ENCODE results near the gene ZNF142. TPM values are rescaled to one million over a fixed set of nuclear protein-coding genes. Genes with fewer than 3 reads are reported as not detected.
A peak's percentile ranks its signal among the peaks of the same experiment; 100 is the strongest.

ZNF142 gene
- total RNA-seq, 1 experiment from 2014 or later: 23.1 TPM

GRCh38 chr2:218679119-218679518, 19.7 kb upstream of the ZNF142 start:
- Histone ChIP-seq H3K4me1 (replicated peaks; ENCODE audit: insufficient read depth) (no peaks in the 10 kb centered on the region), H3K9me2 (ENCODE audit: insufficient read depth) (no peaks in the 10 kb centered on the region), H4K20me1 (ENCODE audit: insufficient read depth) (no peaks in the 10 kb centered on the region), H2AFZ (no peak overlapping the region), H3K27me3 (ENCODE audit: insufficient read depth, low read depth) (no peaks in the 10 kb centered on the region), H3K4me2 (no peak overlapping the region), H3K36me3 (ENCODE audit: low read depth) (no peaks in the 10 kb centered on the region), H3K9me3 (ENCODE audit: insufficient read depth, low read depth) (no peaks in the 10 kb centered on the region), H3K4me3 (no peak overlapping the region), H3K79me2 (ENCODE audit: low read depth) (no peaks in the 10 kb centered on the region), H3K27ac (no peak overlapping the region), H3F3A (ENCODE audit: insufficient read depth, low read depth) (no peaks in the 10 kb centered on the region)
- DNase-seq: no peak
- TF ChIP-seq CTCF (conservative IDR thresholded peaks at IDR 0.05) (no peak), EZH2 (IDR thresholded peaks at IDR 0.05; ENCODE audit: low read depth) (no peak)
- ChIA-PET POLR2A (ENCODE audit: unreplicated experiment) (interaction anchor here (0.7 kb wide), 1 partner anchor 88 kb away, joined by 4 read pairs; no protein-coding TSS in a partner anchor), CTCF (no interaction called here)
- intact Hi-C loops (cut with micrococcal nuclease; ENCODE audit: unreplicated experiment): no loop called here
- no TSS peak for BruUV-seq (replicated peaks)

GRCh38 chr2:218671654-218672566, 12.5 kb upstream of the ZNF142 start, which contains the start of the genes RNF25 and STK36:
Gene RNF25 (minus strand): TSS chr2:218672002. CDS start chr2:218671970, 32 bp downstream.
Gene STK36 (plus strand): TSS chr2:218672086. CDS start chr2:218672830, 744 bp downstream.
- Histone ChIP-seq H3K4me3 (peak within 1 kb of the TSS; percentile 77), H3F3A (ENCODE audit: insufficient read depth, low read depth) (peaks cover 18% of the 10 kb centered on the region; the same call in 1 of the 2 replicates), H3K9me3 (ENCODE audit: insufficient read depth, low read depth) (no peaks in the 10 kb centered on the region), H2AFZ (peak within 1 kb of the TSS; percentile 91), H3K27ac (peak within 1 kb of the TSS; percentile 60), H3K79me2 (ENCODE audit: low read depth) (peaks cover 27% of the 10 kb centered on the region), H3K4me2 (peak within 1 kb of the TSS; percentile 97), H3K9me2 (ENCODE audit: insufficient read depth) (no peaks in the 10 kb centered on the region), H4K20me1 (ENCODE audit: insufficient read depth) (no peaks in the 10 kb centered on the region), H3K4me1 (replicated peaks; ENCODE audit: insufficient read depth) (peaks cover 15% of the 10 kb centered on the region), H3K27me3 (ENCODE audit: insufficient read depth, low read depth) (no peaks in the 10 kb centered on the region), H3K36me3 (ENCODE audit: low read depth) (peaks cover 8% of the 10 kb centered on the region; the same call in 1 of the 2 replicates)
- intact Hi-C loops (cut with micrococcal nuclease; ENCODE audit: unreplicated experiment): no loop called here
- POLR2A ChIA-PET (ENCODE audit: unreplicated experiment): interaction anchor here (0.5 to 0.6 kb wide), 2 partner anchors 39 to 389 kb away, joined by 3 to 4 read pairs; no protein-coding TSS in a partner anchor
- DNase-seq: peak; percentile 63 to 70
- no peak for TF ChIP-seq CTCF (conservative IDR thresholded peaks at IDR 0.05)
- TF ChIP-seq EZH2 (IDR thresholded peaks at IDR 0.05; ENCODE audit: low read depth): no peak
- CTCF ChIA-PET: interaction anchor here (1.3 kb wide), 1 partner anchor 13 kb away, joined by 4 read pairs; the partner anchor contains the start of genes BCS1L and ZNF142
- no TSS peak for BruUV-seq (replicated peaks)

- Histone ChIP-seq H3K9me3 (ENCODE audit: insufficient read depth, low read depth) (no peaks in the 10 kb centered on the region), H4K20me1 (ENCODE audit: insufficient read depth) (no peaks in the 10 kb centered on the region), H3K4me2 (peak overlapping the region; percentile 97), H3K9me2 (ENCODE audit: insufficient read depth) (no peaks in the 10 kb centered on the region), H3K36me3 (ENCODE audit: low read depth) (peaks cover 13% of the 10 kb centered on the region; the same call in 1 of the 2 replicates), H3K27me3 (ENCODE audit: insufficient read depth, low read depth) (no peaks in the 10 kb centered on the region), H3K79me2 (ENCODE audit: low read depth) (peaks cover 27% of the 10 kb centered on the region), H3F3A (ENCODE audit: insufficient read depth, low read depth) (peaks cover 23% of the 10 kb centered on the region; the same call in 1 of the 2 replicates), H3K4me3 (peak overlapping the region; percentile 77), H3K4me1 (replicated peaks; ENCODE audit: insufficient read depth) (peaks cover 15% of the 10 kb centered on the region), H3K27ac (peak overlapping the region; percentile 60), H2AFZ (peak overlapping the region; percentile 91)
- no peak for TF ChIP-seq CTCF (conservative IDR thresholded peaks at IDR 0.05)
- no peak for TF ChIP-seq EZH2 (IDR thresholded peaks at IDR 0.05; ENCODE audit: low read depth)
- BruUV-seq (replicated peaks): TSS peak; percentile 63
- POLR2A ChIA-PET (ENCODE audit: unreplicated experiment): interaction anchor here (0.5 to 0.6 kb wide), 2 partner anchors 40 to 388 kb away, joined by 3 to 4 read pairs; no protein-coding TSS in a partner anchor
- CTCF ChIA-PET: interaction anchor here (1.3 kb wide), 1 partner anchor 12 kb away, joined by 4 read pairs; the partner anchor contains the start of genes BCS1L and ZNF142
- peak in 1 of 2 experiments; percentile 63 for DNase-seq
- intact Hi-C loops (cut with micrococcal nuclease; ENCODE audit: unreplicated experiment): no loop called here
Measured at GRCh38 chr2:218671097-218671653, 11.8 kb upstream of the ZNF142 start.

Measured in PC-9 (cell line).